CD14-positive monocyte (primary cell): Measurements from ENCODE around the gene CLASP1. TPM values are rescaled to one million over a fixed set of nuclear protein-coding genes. Genes with fewer than 3 reads are reported as not detected.

Experiments
- DNase-seq, 3 donors: peaks; one replicate each; pipeline ENCODE4 v3.0.0-alpha.2; 2011 to 2022
- H2AFZ ChIP-seq: 2 replicates; pipeline ENCODE4 v1.6.0; 2012; ENCODE audit warnings: mild to moderate bottlenecking, low read depth, low read length, inconsistent platforms; ENCODE audit not compliant: insufficient read depth, poor library complexity, severe bottlenecking
- H3K27ac ChIP-seq, 2 donors: 1 replicate in 1 of 2; 2 replicates in 1 of 2; pipeline ENCODE4 v1.5.1; 2012 to 2013; ENCODE audit warnings: low read length in 2 of 2, control low read depth in 1 of 2, inconsistent platforms in 1 of 2, low read depth in 1 of 2, mild to moderate bottlenecking in 1 of 2
- H3K27me3 ChIP-seq, 2 donors: one replicate each; pipeline versions ENCODE4 v1.6.0 to v1.6.1; 2011 to 2013; ENCODE audit warnings: low read length in 2 of 2; ENCODE audit not compliant: control insufficient read depth in 2 of 2, insufficient read depth in 2 of 2
- H3K36me3 ChIP-seq, 2 donors: replicated peaks in 1 of 2; 1 replicate in 1 of 2; 2 replicates in 1 of 2; pipeline versions ENCODE4 v1.5.1 to v1.6.1; 2012 to 2013; ENCODE audit warnings: low read length in 2 of 2, control low read depth in 1 of 2, inconsistent platforms in 1 of 2, mild to moderate bottlenecking in 1 of 2; ENCODE audit not compliant: insufficient read depth in 2 of 2, control insufficient read depth in 1 of 2
- H3K4me1 ChIP-seq, 2 donors: 1 replicate in 1 of 2; 2 replicates in 1 of 2; pipeline versions ENCODE4 v1.5.1 to v1.6.1; 2012 to 2013; ENCODE audit warnings: low read length in 2 of 2, control low read depth in 1 of 2, inconsistent platforms in 1 of 2, mild to moderate bottlenecking in 1 of 2, moderate library complexity in 1 of 2; ENCODE audit not compliant: insufficient read depth in 2 of 2, control insufficient read depth in 1 of 2
- H3K4me2 ChIP-seq: replicated peaks from 2 replicates; pipeline ENCODE3; 2012; ENCODE audit warnings: low read length, moderate library complexity, mild to moderate bottlenecking; ENCODE audit not compliant: poor library complexity, severe bottlenecking; ENCODE audit errors: extremely low read depth
- H3K4me3 ChIP-seq, 3 experiments: fragments of 200-600 bp in 1 of 3; sonication (generic) in 1 of 3; replicated peaks in 1 of 3; 1 replicate in 2 of 3; 2 replicates in 1 of 3; pipeline ENCODE4 v1.5.1; 2011 to 2013; ENCODE audit warnings: low read length in 3 of 3, mild to moderate bottlenecking in 3 of 3, control low read depth in 2 of 3, low read depth in 2 of 3, inconsistent platforms in 1 of 3, moderate library complexity in 1 of 3
- H3K79me2 ChIP-seq: 2 replicates; pipeline ENCODE4 v1.6.0; 2012; ENCODE audit warnings: mild to moderate bottlenecking, control low read depth, inconsistent platforms, low read length, moderate library complexity; ENCODE audit not compliant: insufficient read depth
- H3K9ac ChIP-seq: 2 replicates; pipeline ENCODE4 v1.6.0; 2017; ENCODE audit warnings: low read length, mild to moderate bottlenecking; ENCODE audit not compliant: insufficient read depth, poor library complexity, severe bottlenecking
- H3K9me3 ChIP-seq, 2 donors: replicated peaks in 1 of 2; 1 replicate in 1 of 2; 2 replicates in 1 of 2; pipeline versions ENCODE4 v1.5.1 to v1.6.1; 2012 to 2013; ENCODE audit warnings: low read length in 2 of 2, control low read depth in 1 of 2; ENCODE audit not compliant: control insufficient read depth in 1 of 2, insufficient read depth in 1 of 2
- H4K20me1 ChIP-seq: 2 replicates; pipeline ENCODE4 v1.6.0; 2012; ENCODE audit warnings: mild to moderate bottlenecking, low read length, control low read depth, moderate library complexity; ENCODE audit not compliant: insufficient read depth
- H3K27ac Mint-ChIP-seq, 7 donors: one replicate each; pipeline ENCODE4 v1.8.0; 2020; ENCODE audit warnings: mild to moderate bottlenecking in 7 of 7, mixed read lengths in 7 of 7, moderate library complexity in 6 of 7, inconsistent platforms in 2 of 7
- H3K27me3 Mint-ChIP-seq, 3 donors: one replicate each; pipeline ENCODE4 v1.8.0; 2021 to 2022; ENCODE audit warnings: low read depth in 3 of 3, mild to moderate bottlenecking in 3 of 3, mixed read lengths in 3 of 3, moderate library complexity in 3 of 3, inconsistent platforms in 1 of 3
- H3K36me3 Mint-ChIP-seq, 2 donors: one replicate each; pipeline ENCODE4 v1.8.0; 2020; ENCODE audit warnings: mixed read lengths in 2 of 2, inconsistent platforms in 1 of 2, mild to moderate bottlenecking in 1 of 2
- H3K4me1 Mint-ChIP-seq: one replicate; pipeline ENCODE4 v1.8.0; 2020; ENCODE audit warnings: mild to moderate bottlenecking, mixed read lengths
- H3K4me3 Mint-ChIP-seq, 2 donors: one replicate each; pipeline ENCODE4 v1.8.0; 2020; ENCODE audit warnings: mild to moderate bottlenecking in 2 of 2, mixed read lengths in 2 of 2, moderate library complexity in 1 of 2
- H3K9me3 Mint-ChIP-seq, 7 donors: one replicate each; pipeline ENCODE4 v1.8.0; 2020 to 2022; ENCODE audit warnings: mixed read lengths in 7 of 7, mild to moderate bottlenecking in 6 of 7, moderate library complexity in 6 of 7, inconsistent platforms in 2 of 7
- WGBS: methylation state at CpG from one replicate; pipeline ENCODE4 v1.1.5; 2013; ENCODE audit warnings: missing lambda C conversion rate; ENCODE audit not compliant: insufficient coverage; 5-methylcytosine and 5-hydroxymethylcytosine counted together
- intact Hi-C, 2 donors: fragments of 100-400 bp; cut with micrococcal nuclease; formaldehyde crosslinking; loops; one replicate each; pipeline versions ENCODE4 v1.15.0 to v1.15.1; 2023
- polyA plus RNA-seq, 3 donors: library from polyadenylated mRNA; depleted of rRNA in 1 of 3; unstranded in 2 of 3; stranded (reverse) in 1 of 3; fragments of 300-500 nt in 2 of 3; fragments of >200 nt in 1 of 3; fragmentation: Illumina TruSeq in 2 of 3; gene quantifications; 1 replicate in 2 of 3; 2 replicates in 1 of 3; pipeline ENCODE4 v1.2.3, GENCODE V29; 2012 to 2021
- TF ChIP-seq, protein P1 (sequence below): fragments of 200-600 bp; IDR thresholded peaks from one replicate; pipeline ENCODE4 v1.8.0; 2022; ENCODE audit warnings: antibody characterized with exemption, mild to moderate bottlenecking

Gene CLASP1
- polyA plus RNA-seq, 3 donors: 4.8 to 8.1 (median 7.6) TPM

DNA sequence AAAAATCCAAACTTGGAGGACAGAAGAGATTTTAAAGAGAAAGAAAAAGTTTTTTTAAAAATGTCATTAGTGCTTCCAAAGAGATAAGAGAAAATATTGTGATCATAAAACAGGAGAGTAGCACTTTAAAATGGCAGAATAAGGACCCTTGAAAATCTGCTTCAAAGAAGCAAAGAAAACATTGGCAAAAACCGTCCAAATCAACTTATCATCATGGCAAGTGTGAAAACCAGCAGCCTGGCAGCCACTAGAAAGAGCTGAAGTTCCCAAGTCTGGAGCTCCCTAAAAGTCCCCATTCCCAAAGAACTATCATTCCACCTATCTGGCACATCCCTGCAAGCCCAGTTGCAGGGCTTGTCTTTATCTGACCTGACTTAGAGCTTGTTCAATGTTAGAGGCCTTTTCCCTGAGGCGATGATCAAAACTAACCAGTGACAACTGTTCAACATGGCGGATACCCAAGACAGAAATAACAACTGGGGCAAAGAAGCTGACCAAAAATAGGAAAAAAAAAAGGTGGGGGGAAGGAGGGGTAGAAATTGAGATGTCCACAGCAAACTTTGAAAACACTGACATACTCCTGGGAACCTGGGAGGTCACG is 143.2 kb downstream of the CLASP1 start:
- H3K4me1 ChIP-seq: no peaks in the 10 kb centered on the region
- Mint-ChIP-seq H3K4me1 (no peaks in the 10 kb centered on the region), H3K27ac (no peak overlapping the region), H3K4me3 (no peak overlapping the region), H3K36me3 (peaks cover 66 to 67% of the 10 kb centered on the region in 2 donors), H3K27me3 (no peaks in the 10 kb centered on the region), H3K9me3 (peaks cover 0 to 5% (median 3%) of the 10 kb centered on the region in 7 donors)
- no peaks in the 10 kb centered on the region for H3K27me3 ChIP-seq
- TF ChIP-seq, protein P1, sequence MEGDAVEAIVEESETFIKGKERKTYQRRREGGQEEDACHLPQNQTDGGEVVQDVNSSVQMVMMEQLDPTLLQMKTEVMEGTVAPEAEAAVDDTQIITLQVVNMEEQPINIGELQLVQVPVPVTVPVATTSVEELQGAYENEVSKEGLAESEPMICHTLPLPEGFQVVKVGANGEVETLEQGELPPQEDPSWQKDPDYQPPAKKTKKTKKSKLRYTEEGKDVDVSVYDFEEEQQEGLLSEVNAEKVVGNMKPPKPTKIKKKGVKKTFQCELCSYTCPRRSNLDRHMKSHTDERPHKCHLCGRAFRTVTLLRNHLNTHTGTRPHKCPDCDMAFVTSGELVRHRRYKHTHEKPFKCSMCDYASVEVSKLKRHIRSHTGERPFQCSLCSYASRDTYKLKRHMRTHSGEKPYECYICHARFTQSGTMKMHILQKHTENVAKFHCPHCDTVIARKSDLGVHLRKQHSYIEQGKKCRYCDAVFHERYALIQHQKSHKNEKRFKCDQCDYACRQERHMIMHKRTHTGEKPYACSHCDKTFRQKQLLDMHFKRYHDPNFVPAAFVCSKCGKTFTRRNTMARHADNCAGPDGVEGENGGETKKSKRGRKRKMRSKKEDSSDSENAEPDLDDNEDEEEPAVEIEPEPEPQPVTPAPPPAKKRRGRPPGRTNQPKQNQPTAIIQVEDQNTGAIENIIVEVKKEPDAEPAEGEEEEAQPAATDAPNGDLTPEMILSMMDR: no peak
- intact Hi-C loops: no loop called here
- H3K9ac ChIP-seq: no peak overlapping the region
- no peak overlapping the region for H3K27ac ChIP-seq
- H3K79me2 ChIP-seq: peaks cover 8% of the 10 kb centered on the region
- H3K4me2 ChIP-seq: no peak overlapping the region
- H3K4me3 ChIP-seq: no peak overlapping the region
- H2AFZ ChIP-seq: no peak overlapping the region
- H4K20me1 ChIP-seq: no peaks in the 10 kb centered on the region
- H3K9me3 ChIP-seq: no peaks in the 10 kb centered on the region
- WGBS: 100% methylated on average over 4 of the region's 4 CpGs
- H3K36me3 ChIP-seq: peaks cover 34 to 65% of the 10 kb centered on the region in 2 donors
- no peak for DNase-seq

DNA sequence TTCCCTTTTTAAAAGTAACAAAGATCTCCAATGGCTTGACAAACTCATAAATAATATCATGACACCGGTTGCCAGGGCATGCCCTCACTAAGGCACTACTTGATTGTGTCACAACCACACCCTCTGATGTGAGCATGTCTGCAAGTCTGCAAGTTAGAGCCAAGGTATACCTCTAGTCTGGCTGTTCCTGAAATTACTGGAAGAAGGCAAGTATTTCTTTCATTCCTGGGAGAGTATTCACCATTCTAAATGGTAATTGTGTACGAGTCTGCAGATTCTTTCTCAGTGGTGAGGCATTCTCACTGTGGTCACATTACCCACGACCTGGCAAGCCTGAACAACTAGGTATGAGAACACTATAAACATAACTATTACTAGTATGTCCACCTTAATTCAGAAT is 144.3 kb downstream of the CLASP1 start:
- H3K27me3 ChIP-seq: no peaks in the 10 kb centered on the region
- peaks cover 35 to 76% of the 10 kb centered on the region in 2 donors for H3K36me3 ChIP-seq
- H4K20me1 ChIP-seq: no peaks in the 10 kb centered on the region
- H3K79me2 ChIP-seq: peaks cover 8% of the 10 kb centered on the region
- intact Hi-C loops: no loop called here
- H3K27ac ChIP-seq: no peak overlapping the region
- peaks cover 64 to 67% of the 10 kb centered on the region in 2 donors for H3K36me3 Mint-ChIP-seq
- no peaks in the 10 kb centered on the region for H3K9me3 ChIP-seq
- WGBS: 85% methylated on average over 2 of the region's 3 CpGs
- H3K9me3 Mint-ChIP-seq: peaks cover 2 to 9% (median 6%) of the 10 kb centered on the region in 7 donors
- no peaks in the 10 kb centered on the region for H3K27me3 Mint-ChIP-seq
- no peak overlapping the region for H3K4me2 ChIP-seq
- no peak overlapping the region for H2AFZ ChIP-seq
- H3K27ac Mint-ChIP-seq: peak overlapping the region in 1 of 7 donors; percentile 32
- no peak overlapping the region for H3K4me3 Mint-ChIP-seq
- no peak for DNase-seq
- no peak overlapping the region for H3K9ac ChIP-seq
- no peak overlapping the region for H3K4me3 ChIP-seq
- H3K4me1 Mint-ChIP-seq: no peaks in the 10 kb centered on the region
- TF ChIP-seq, protein P1: no peak
- no peaks in the 10 kb centered on the region for H3K4me1 ChIP-seq
